Glutamatergic neuron (in vitro differentiated cells): ENCODE results near the gene SEBOX. TPM values are rescaled to one million over a fixed set of nuclear protein-coding genes. Genes with fewer than 3 reads are reported as not detected.

ENCODE experiments used
- DNase-seq: peaks from one replicate; pipeline ENCODE4 v3.0.0; 2022
- H3K27ac Mint-ChIP-seq: one replicate; pipeline ENCODE4 v1.8.0; 2020; ENCODE audit warnings: mild to moderate bottlenecking, mixed read lengths, inconsistent platforms; ENCODE audit not compliant: unreplicated experiment
- H3K27me3 Mint-ChIP-seq: one replicate; pipeline ENCODE4 v1.8.0; 2020; ENCODE audit warnings: mild to moderate bottlenecking, moderate library complexity, mixed read lengths, inconsistent platforms; ENCODE audit not compliant: unreplicated experiment
- H3K36me3 Mint-ChIP-seq: one replicate; pipeline ENCODE4 v1.8.0; 2020; ENCODE audit warnings: mild to moderate bottlenecking, mixed read lengths, inconsistent platforms; ENCODE audit not compliant: unreplicated experiment
- H3K4me1 Mint-ChIP-seq: one replicate; pipeline ENCODE4 v1.8.0; 2020; ENCODE audit warnings: mild to moderate bottlenecking, low read depth, mixed read lengths, inconsistent platforms; ENCODE audit not compliant: unreplicated experiment
- H3K4me3 Mint-ChIP-seq: one replicate; pipeline ENCODE4 v1.8.0; 2020; ENCODE audit warnings: mild to moderate bottlenecking, mixed read lengths, inconsistent platforms; ENCODE audit not compliant: unreplicated experiment
- H3K9me3 Mint-ChIP-seq: one replicate; pipeline ENCODE4 v1.8.0; 2020; ENCODE audit warnings: mild to moderate bottlenecking, moderate library complexity, mixed read lengths, inconsistent platforms; ENCODE audit not compliant: unreplicated experiment
- CTCF ChIP-seq: fragments of 200-600 bp; sonication (generic); IDR thresholded peaks from one replicate; pipeline ENCODE4 v1.5.0; 2021; ENCODE audit not compliant: partially characterized antibody, unreplicated experiment
- long read RNA-seq: library from polyadenylated mRNA; unstranded; transcript quantifications from one replicate; pipeline ENCODE4 v2.0.0, GENCODE V29; 2020; ENCODE audit not compliant: unreplicated experiment
- total RNA-seq: library from RNA; stranded (reverse); fragmentation: NEBNext Ultra II Directional; extraction: Animal tissue kit (Norgen Biotek cat#: 25700); gene quantifications from one replicate; pipeline ENCODE4 v1.2.1, GENCODE V29; 2021; ENCODE audit not compliant: unreplicated experiment

SEBOX gene
- total RNA-seq: not detected
- long read RNA-seq: 0 reads

GRCh38 chr17:28364665-28365363 is at the start of gene SEBOX:
TSS of gene SEBOX (minus strand) at chr17:28365199. CDS start at chr17:28365151, 48 bp downstream.
- no peaks in the 10 kb centered on the region for H3K36me3 Mint-ChIP-seq
- no peak within 1 kb of the TSS for H3K4me3 Mint-ChIP-seq
- no peak for DNase-seq
- H3K27ac Mint-ChIP-seq: peak within 1 kb of the TSS; percentile 59
- TF ChIP-seq CTCF: no peak
- no peaks in the 10 kb centered on the region for H3K4me1 Mint-ChIP-seq
- H3K27me3 Mint-ChIP-seq: peaks cover 4% of the 10 kb centered on the region
- H3K9me3 Mint-ChIP-seq: no peaks in the 10 kb centered on the region

- Mint-ChIP-seq H3K27me3 (no peaks in the 10 kb centered on the region), H3K9me3 (peaks cover 2% of the 10 kb centered on the region), H3K27ac (no peak overlapping the region), H3K4me3 (no peak overlapping the region), H3K4me1 (no peaks in the 10 kb centered on the region), H3K36me3 (no peaks in the 10 kb centered on the region)
- DNase-seq: no peak
- no peak for TF ChIP-seq CTCF
Measured at GRCh38 chr17:28413804-28414203, 48.8 kb upstream of the SEBOX start.

GRCh38 chr17:28412099-28412498 is 47.1 kb upstream of the SEBOX start:
- Mint-ChIP-seq H3K4me3 (no peak overlapping the region), H3K9me3 (peaks cover 2% of the 10 kb centered on the region), H3K4me1 (peaks cover 2% of the 10 kb centered on the region), H3K27me3 (peaks cover 4% of the 10 kb centered on the region), H3K36me3 (no peaks in the 10 kb centered on the region), H3K27ac (no peak overlapping the region)
- no peak for DNase-seq
- no peak for TF ChIP-seq CTCF

GRCh38 chr17:28407974-28408306 is 42.9 kb upstream of the SEBOX start:
- no peak for TF ChIP-seq CTCF
- Mint-ChIP-seq H3K36me3 (no peaks in the 10 kb centered on the region), H3K27me3 (peaks cover 9% of the 10 kb centered on the region), H3K27ac (no peak overlapping the region), H3K9me3 (peaks cover 9% of the 10 kb centered on the region), H3K4me1 (peaks cover 4% of the 10 kb centered on the region), H3K4me3 (no peak overlapping the region)
- DNase-seq: no peak

- H3K36me3 Mint-ChIP-seq: no peaks in the 10 kb centered on the region
- H3K9me3 Mint-ChIP-seq: peaks cover 14% of the 10 kb centered on the region
- H3K4me3 Mint-ChIP-seq: peak overlapping the region; percentile 20
- peaks cover 4% of the 10 kb centered on the region for H3K4me1 Mint-ChIP-seq
- H3K27ac Mint-ChIP-seq: no peak overlapping the region
- H3K27me3 Mint-ChIP-seq: peaks cover 9% of the 10 kb centered on the region
- no peak for TF ChIP-seq CTCF
- no peak for DNase-seq
Measured at GRCh38 chr17:28407130-28407973, 42.4 kb upstream of the SEBOX start.
